Kidney (tissue), 14 donors: ENCODE data around the gene TAS1R3. TPM values are rescaled to one million over a fixed set of nuclear protein-coding genes. Genes with fewer than 3 reads are reported as not detected.

Source experiments
- DNase-seq, 5 donors: peaks; one replicate each; pipeline ENCODE4 v3.0.0-alpha.2; 2013 to 2020
- FAIRE-seq: peaks from 2 replicates; lab custom pipeline; 2012; peaks lifted over from hg19 to GRCh38; lab: Jason Lieb, UNC
- H3K27ac ChIP-seq, 2 donors: one replicate each; pipeline ENCODE4 v1.7.0; 2013; ENCODE audit warnings: low read depth in 2 of 2, low read length in 2 of 2, inconsistent platforms in 1 of 2
- H3K27me3 ChIP-seq: one replicate; pipeline ENCODE4 v1.7.1; 2013; ENCODE audit warnings: low read length, inconsistent platforms; ENCODE audit not compliant: control insufficient read depth, insufficient read depth
- H3K36me3 ChIP-seq, 3 donors: one replicate each; pipeline versions ENCODE4 v1.7.0 to v1.7.1; 2013; ENCODE audit warnings: low read length in 3 of 3, control low read depth in 1 of 3, inconsistent platforms in 1 of 3; ENCODE audit not compliant: insufficient read depth in 3 of 3, control insufficient read depth in 2 of 3
- H3K4me1 ChIP-seq, 3 donors: one replicate each; pipeline versions ENCODE4 v1.7.0 to v1.7.1; 2013; ENCODE audit warnings: low read length in 3 of 3, inconsistent platforms in 1 of 3, low read depth in 1 of 3; ENCODE audit not compliant: control insufficient read depth in 2 of 3, insufficient read depth in 2 of 3
- H3K4me3 ChIP-seq, 3 donors: one replicate each; pipeline versions ENCODE4 v1.7.0 to v1.8.1; 2013; ENCODE audit warnings: low read length in 3 of 3, control low read depth in 1 of 3, inconsistent platforms in 1 of 3
- H3K9ac ChIP-seq, 3 donors: one replicate each; pipeline versions ENCODE4 v1.7.0 to v1.7.1; 2013; ENCODE audit warnings: low read length in 3 of 3, control low read depth in 1 of 3, inconsistent platforms in 1 of 3
- H3K9me3 ChIP-seq, 3 donors: one replicate each; pipeline versions ENCODE4 v1.7.0 to v1.7.1; 2013; ENCODE audit warnings: low read length in 3 of 3, control low read depth in 1 of 3, inconsistent platforms in 1 of 3; ENCODE audit not compliant: control insufficient read depth in 2 of 3, insufficient read depth in 1 of 3
- CTCF ChIP-seq: IDR thresholded peaks from 3 replicates; pipeline ENCODE4 v1.5.1; 2012; ENCODE audit warnings: mild to moderate bottlenecking, moderate library complexity, borderline replicate concordance; ENCODE audit not compliant: insufficient read depth; ENCODE audit errors: extremely low read depth
- intact Hi-C: fragments of 100-400 bp; cut with DNase I; formaldehyde crosslinking; loops from one replicate; pipeline ENCODE4 v1.11.1; 2022
- polyA plus RNA-seq: library from polyadenylated mRNA; stranded (reverse); fragments of 350-450 nt; fragmentation: Illumina TruSeq; extraction: RNeasy Lipid Tissue Mini Kit (QIAGEN cat#74804); gene quantifications from one replicate; pipeline ENCODE4 v1.2.3, GENCODE V29; 2014; ENCODE audit warnings: low read depth, low replicate concordance; ENCODE audit not compliant: insufficient read depth
- total RNA-seq: library from RNA; stranded (reverse); fragmentation: NEBNext Ultra II Directional; extraction: Animal tissue kit (Norgen Biotek cat#: 25700); gene quantifications from one replicate; pipeline ENCODE4 v1.2.1, GENCODE V29; 2021
- donor health status: control.
- donor health status: control.
- donor health status: control.
- donor health status: control.
- donor health status: control.
- donor health status: DM: yes; HTN: yes; CAD: no.
- donor health status: Normal renal cell carcinoma (clear cell type).

The TAS1R3 gene
- total and polyA plus RNA-seq, 2 donors from 2014 or later, result 0.15 to 1.3 TPM

- intact Hi-C loops, result loop anchor here (10.0 kb wide), 1 partner anchor 173 kb away; no protein-coding TSS in a partner anchor
- H3K9me3 ChIP-seq, result no peaks in the 10 kb centered on the region
- no peaks in the 10 kb centered on the region for H3K36me3 ChIP-seq
- no peak overlapping the region for H3K9ac ChIP-seq
- H3K4me3 ChIP-seq, result no peak overlapping the region
- no peak overlapping the region for H3K27ac ChIP-seq
- H3K4me1 ChIP-seq, result no peaks in the 10 kb centered on the region
- TF ChIP-seq CTCF, result no peak
- FAIRE-seq (no peak), DNase-seq (no peak)
- no peaks in the 10 kb centered on the region for H3K27me3 ChIP-seq
These were observed 33.2 kb upstream of the TAS1R3 start for GRCh38 chr1:1297802-1298424.

DNA sequence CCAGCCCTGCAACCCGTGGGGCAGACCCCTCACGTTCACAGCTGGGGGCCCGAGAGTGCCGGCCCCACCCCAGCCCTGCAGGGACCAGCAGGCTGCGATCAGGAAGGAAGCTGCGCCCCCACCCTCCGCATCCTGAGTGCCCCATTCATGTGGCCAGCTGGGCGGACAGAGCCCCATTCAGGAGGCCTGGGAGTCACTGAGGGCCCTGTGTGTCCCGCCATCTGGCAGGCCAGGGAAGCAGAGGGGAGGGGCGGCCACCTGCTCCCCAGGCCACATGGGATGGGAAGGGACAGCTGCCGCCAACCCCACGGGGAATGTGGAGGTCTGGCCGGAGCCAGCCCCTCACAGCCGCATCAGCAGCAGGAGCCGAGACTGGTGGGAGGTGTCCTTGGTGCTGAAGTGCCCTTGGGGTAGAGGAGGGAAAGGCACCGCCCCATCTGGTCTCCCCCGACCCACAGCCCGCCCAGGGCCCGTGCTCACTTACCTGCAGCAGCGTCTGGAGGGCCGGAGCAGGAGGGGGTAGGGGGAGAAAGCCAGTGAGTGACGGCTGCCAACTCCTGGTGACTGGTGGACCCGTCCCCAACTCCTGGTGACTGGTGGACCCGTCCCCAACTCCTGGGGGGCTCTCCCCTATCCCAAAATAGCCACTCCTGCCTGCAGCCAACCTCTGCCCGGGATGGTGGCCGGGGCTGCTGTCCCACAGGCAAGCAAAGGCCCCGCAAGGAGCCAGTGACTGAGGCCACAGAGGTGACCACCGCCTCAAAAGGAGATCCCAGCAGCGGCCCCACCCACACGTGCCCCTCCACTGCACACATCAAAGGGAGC lies 32.0 kb upstream of the TAS1R3 start:
- H3K36me3 ChIP-seq, result no peaks in the 10 kb centered on the region
- DNase-seq, result peak in 3 of 5 donors; percentile 73 to 78 (median 75)
- H3K4me1 ChIP-seq, result no peaks in the 10 kb centered on the region
- intact Hi-C loops, result loop anchor here (10.0 kb wide), 1 partner anchor 174 kb away; no protein-coding TSS in a partner anchor
- no peaks in the 10 kb centered on the region for H3K9me3 ChIP-seq
- no peak for TF ChIP-seq CTCF
- H3K4me3 ChIP-seq, result no peak overlapping the region
- no peaks in the 10 kb centered on the region for H3K27me3 ChIP-seq
- no peak overlapping the region for H3K27ac ChIP-seq
- no peak for FAIRE-seq
- no peak overlapping the region for H3K9ac ChIP-seq

GRCh38 chr1:1299686-1300351 lies 31.3 kb upstream of the TAS1R3 start:
- no peak overlapping the region for H3K9ac ChIP-seq
- intact Hi-C loops, result loop anchor here (10.0 kb wide), 1 partner anchor 175 kb away; no protein-coding TSS in a partner anchor
- H3K36me3 ChIP-seq, result no peaks in the 10 kb centered on the region
- H3K4me3 ChIP-seq, result no peak overlapping the region
- no peaks in the 10 kb centered on the region for H3K9me3 ChIP-seq
- H3K4me1 ChIP-seq, result peaks cover 0 to 6% (median 0%) of the 10 kb centered on the region in 3 donors
- no peaks in the 10 kb centered on the region for H3K27me3 ChIP-seq
- no peak for DNase-seq
- H3K27ac ChIP-seq, result no peak overlapping the region
- no peak for FAIRE-seq
- no peak for TF ChIP-seq CTCF
